ENCODE results near the gene MAB21L4.

DNA sequence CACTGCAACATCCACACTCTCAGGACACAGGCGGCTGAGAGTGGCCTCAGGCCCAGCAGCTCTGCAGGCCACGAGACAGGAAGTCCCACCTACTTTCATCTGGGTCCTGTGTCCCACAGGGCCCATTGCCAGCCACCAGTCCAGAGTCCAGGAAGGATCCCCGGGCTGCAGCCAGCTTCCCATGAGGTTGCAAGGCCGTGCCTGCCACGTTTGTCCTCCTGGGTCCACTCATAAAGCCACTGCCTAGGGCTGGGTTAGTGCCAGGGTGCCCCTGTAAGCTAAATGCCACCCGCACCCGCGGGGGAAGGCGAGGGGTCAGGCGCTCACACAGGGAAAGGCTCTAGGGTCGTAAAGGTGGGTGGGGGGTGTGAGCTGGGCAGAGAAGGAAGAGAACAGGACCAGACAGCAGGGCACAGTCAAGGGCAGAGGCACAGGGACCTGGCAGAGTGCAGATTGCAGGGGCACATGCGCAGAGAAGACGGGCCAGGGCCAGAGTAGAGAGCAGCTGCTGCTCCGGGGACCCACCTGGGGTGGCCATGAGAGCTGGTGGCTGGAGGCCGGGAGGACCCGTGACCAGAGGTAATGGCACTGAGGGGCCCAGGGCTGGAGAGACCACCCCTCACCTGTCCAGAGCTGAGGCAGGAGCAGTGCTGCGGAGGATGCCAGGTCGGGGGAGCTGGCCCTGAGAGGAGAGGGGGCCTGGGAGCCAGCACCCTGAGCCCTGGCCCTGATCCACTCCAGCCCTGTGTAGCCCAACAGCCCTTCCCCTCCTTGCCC, 19.3 kb downstream of the MAB21L4 start:
- TF ChIP-seq CTCF (conservative IDR thresholded peaks at IDR 0.05; ENCODE audit: low read length) (no peak), EZH2phosphoT487 (IDR thresholded peaks at IDR 0.05; ENCODE audit: borderline replicate concordance, low read depth, low read length) (no peak)

Measured in OCI-LY7 (cell line).